NCI-H2196 treated with DMSO at 0.1 percent for 48 hours (cell line): ENCODE data around the gene RNF5.
"Not testable (repeated sequence)": the region's sequence is repeated elsewhere in the genome, so short reads cannot be mapped to it uniquely, and the experiment has no call there.

ENCODE experiments used
- DNase-seq: peaks from one replicate; lab custom pipeline; 2025; ENCODE audit not compliant: unreplicated experiment; lab: John Stamatoyannopoulos, UW

The RNF5 gene

GRCh38 chr6:32175322-32175710 is 2.9 kb upstream of the RNF5 start:
- DNase-seq: no peak

GRCh38 chr6:32175711-32176475 is 2.3 kb upstream of the RNF5 start, which contains the start of gene AGPAT1:
Gene AGPAT1 (minus strand): TSS chr6:32176084. CDS start chr6:32171496, 4,588 bp downstream.
- DNase-seq: peak; percentile 86

GRCh38 chr6:32176476-32177182 is 1.6 kb upstream of the RNF5 start:
- peak; percentile 63 for DNase-seq

GRCh38 chr6:32177183-32177787 is 920 bp upstream of the RNF5 start:
- DNase-seq: peak; percentile 74

GRCh38 chr6:32178547-32179440 is 589 bp downstream of the RNF5 start:
- DNase-seq: no peak

DNA sequence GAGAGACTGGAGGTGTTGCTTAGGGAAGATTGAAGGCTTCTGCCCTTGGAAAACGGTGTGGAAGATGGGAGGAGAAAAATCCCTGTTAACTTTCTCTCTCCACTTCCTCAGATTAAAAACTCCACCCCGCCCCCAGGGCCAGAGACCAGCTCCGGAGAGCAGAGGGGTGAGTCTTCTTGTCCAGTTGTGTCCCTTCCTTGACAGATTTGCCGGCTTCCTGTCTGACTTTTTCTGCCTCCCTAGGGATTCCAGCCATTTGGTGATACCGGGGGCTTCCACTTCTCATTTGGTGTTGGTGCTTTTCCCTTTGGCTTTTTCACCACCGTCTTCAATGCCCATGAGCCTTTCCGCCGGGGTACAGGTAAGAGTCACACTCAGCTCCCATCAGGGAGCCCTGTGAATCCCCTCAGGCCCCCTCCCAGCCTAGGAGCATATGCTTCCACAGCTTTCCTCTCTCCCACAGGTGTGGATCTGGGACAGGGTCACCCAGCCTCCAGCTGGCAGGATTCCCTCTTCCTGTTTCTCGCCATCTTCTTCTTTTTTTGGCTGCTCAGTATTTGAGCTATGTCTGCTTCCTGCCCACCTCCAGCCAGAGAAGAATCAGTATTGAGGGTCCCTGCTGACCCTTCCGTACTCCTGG is 1.7 kb downstream of the RNF5 start:
- DNase-seq: no peak

DNA sequence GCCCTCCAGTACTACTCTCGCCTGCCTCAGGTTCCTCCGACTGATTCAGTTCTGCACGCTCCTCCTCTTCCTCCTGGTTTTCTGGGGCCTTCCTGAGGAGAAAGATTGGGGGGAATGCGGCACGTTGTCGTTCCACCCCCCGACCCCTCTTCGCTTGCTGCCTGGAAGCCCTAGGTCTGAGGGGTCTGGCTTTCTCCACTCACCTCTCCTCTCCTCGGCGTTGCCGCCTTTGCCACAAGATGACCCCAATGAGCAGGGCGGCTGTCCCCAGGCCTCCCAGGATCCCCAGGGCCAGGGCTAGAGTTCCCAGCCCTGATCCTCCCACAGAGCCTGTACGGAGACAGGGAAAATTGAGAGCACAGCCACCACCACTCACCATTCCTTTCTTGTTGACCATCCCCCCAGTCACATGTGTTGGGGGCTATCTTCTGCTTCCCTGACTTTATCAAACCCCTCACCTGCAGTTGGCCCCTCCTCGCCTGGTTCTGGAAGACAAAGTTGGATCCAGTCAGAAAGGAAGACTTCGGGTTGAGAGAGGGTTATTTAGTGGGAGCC is 3.0 kb downstream of the RNF5 start:
- no peak for DNase-seq

DNA sequence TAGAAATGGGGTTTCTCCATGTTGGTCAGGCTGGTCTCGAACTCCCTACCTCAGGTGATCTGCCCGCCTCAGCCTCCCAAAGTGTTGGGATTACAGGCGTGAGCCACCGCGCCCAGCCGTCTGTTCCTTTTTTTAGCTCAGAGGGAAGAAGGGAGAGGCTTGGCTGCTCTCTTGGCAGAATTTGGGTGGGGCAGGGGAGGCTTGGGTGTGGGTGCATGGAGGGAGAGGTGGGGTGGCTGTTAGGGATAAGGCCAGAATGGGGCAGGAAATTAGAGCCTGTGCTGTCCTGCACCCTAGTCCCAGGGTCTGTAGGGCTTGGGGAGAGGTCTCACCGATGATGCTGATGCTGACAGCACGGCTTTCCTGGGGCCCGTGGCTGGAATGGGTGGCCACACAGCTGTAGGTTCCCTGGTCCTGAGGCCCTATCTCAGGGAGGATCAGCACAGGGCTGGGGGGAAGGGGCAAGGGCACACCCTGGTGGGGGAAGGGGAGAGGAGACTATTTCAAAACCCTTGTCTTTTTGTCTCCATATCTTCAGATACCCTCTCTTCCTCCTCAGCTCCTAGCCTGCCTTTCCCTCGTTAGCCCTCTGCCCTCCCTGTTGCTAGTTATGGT is 3.8 kb downstream of the RNF5 start:
- no peak for DNase-seq

DNA sequence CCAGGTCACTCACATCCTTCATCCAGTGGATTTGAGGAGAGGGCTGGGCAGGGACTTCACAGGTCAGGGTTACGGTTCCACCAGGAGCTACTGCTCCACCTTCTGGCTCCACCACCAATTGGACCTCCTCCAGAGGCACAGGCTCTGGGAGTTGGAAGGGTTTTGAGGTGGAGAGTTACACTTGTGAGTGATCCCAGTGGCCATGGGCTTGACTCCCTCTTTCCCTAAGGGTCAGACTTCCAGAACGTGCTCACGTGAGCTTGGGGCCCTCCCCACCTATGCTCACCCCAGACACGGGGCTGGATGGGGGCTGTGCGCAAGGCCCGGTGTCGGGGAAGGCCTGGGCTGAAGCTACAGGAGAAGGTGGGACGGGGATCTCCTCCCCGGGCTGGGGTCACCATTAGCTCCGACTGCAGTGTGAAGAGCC is 4.4 kb downstream of the RNF5 start:
- no peak for DNase-seq

DNA sequence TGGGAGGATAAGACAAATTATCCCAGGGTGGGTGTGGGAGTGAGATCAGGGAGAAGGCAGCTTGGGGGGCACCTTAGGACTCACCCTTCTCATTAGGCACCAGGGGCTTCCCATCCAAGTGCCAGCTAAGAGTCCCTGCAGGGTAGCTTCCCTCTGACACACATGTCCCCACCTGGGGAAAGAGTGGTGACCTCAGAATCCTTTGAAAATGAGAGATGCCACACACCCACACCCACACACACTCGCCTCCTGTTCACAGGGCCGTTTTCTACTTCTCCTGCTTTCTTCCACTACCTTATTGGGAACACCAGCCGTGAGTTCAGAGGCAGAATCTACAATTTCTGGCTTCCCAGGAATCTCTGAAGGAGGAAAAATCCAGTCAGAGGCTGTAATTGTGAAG is 4.8 kb downstream of the RNF5 start:
- no peak for DNase-seq

GRCh38 chr6:32183483-32184083 is 5.4 kb downstream of the RNF5 start:
- no peak for DNase-seq

DNA sequence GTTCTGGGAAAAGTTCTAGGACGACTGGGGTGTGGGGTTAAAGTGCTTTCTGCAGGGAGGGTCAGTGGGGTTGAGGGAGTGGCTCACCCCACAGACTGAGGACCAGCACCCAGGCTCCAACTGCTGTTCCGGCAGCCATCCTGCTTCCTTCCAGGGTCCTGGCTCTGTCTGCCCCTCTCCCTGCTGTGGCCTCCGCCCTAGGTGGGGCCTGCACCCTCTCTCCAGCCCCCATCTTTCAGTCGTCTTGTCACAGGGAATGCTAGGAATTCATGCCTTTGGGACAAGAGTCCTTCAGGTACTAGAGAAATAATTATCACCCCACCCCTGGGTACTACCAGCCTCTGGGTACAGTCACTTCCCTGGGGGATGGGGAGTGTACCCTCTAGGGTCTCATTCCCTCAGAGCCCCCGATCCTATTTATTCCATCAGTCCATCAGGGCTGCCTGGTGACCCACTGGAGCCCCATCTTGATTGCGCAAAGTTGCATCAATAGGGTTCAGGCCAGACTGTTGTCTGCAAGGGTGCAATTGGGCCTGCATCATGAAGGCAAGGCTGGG is 6.0 kb downstream of the RNF5 start, which contains the start of gene AGER:
Gene AGER, minus strand, starts transcription at position 170 of the 557 bp plus-strand sequence. Its CDS starts 31 bp downstream, at position 139.
- DNase-seq: no peak

GRCh38 chr6:32185681-32186131 is 7.5 kb downstream of the RNF5 start:
- DNase-seq: not testable (repeated sequence)

DNA sequence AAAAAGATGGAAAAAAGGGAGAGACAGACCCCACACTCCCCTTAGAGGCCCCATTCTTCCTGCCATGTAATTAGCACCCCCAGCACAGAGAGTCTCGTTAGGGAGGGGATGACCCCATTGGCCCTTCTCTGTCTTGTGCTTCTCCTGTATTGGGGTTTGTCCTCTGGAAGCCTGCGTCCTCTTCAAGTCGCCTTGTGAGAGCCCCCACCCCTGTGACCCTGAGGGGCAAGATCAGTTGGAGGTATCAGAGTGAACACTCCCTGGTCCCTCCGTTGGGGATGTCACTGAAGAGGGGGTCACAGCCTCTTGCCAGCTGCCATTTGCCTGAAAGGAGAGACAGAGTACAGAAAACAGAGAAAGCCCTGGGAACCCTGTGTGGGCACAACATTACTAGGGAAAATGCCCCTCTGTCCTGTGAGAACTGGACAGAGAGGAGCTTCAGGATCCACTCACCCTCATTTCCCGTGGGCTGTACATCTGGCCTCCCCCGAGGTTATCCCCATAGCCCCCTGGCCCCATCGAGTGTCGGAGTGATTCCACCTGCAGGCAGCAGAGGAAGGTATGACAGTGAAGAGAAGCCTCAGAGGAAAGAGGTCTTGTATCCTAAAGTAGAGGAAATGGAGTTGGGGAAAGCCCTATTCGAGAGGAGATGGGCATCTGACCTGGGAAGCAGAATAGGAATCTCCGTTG is 8.1 kb downstream of the RNF5 start:
- not testable (repeated sequence) for DNase-seq

DNA sequence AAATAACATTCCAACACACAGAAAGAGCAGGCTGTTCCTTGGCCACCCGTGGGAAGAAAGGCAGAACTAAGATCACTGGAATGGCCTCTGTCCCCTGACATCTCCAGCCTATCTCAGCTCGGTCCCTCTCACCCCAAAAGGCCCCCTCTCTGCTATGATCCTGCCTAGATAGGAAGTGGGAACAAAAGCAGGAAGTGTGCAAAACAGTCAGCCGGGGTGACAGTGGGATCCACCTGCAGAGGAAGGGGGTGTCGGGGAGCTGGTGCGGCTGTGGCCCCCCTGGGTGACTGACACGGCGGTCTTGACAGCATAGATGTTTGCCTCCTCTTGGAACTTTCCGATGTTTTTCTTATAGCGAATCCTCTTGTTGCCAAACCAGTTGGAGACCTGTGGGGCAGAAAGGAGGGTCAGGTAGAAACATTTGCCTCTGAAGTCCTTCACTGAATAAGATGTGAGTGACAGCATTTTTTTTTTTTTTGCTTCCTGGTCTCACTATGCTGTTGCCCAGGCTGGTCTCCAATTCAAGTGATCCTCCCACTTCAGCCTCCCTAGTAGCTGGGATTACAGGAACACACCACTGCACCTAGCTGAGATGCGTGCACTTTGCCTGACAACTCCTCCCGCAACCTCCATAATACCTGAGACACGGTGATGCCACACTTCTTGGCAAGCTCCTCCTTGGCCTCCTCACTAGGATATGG is 9.0 kb downstream of the RNF5 start:
- no peak for DNase-seq

GRCh38 chr6:32187725-32188380 is 9.6 kb downstream of the RNF5 start:
- not testable (repeated sequence) for DNase-seq
